Liver (tissue), 9 donors: ENCODE data around the gene GRB7. TPM values are rescaled to one million over a fixed set of nuclear protein-coding genes. Genes with fewer than 3 reads are reported as not detected.

ENCODE experiments used
- DNase-seq: peaks from one replicate; pipeline ENCODE4 v3.0.0-alpha.2; 2017; ENCODE audit warnings: low spot score
- H3K27ac ChIP-seq, 2 donors: one replicate each; pipeline ENCODE4 v1.7.0; 2013; ENCODE audit warnings: inconsistent platforms in 2 of 2, low read length in 2 of 2, control low read depth in 1 of 2, low read depth in 1 of 2, mild to moderate bottlenecking in 1 of 2
- H3K27me3 ChIP-seq, 4 donors: one replicate each; pipeline versions ENCODE4 v1.6.1 to v1.7.0; 2013; ENCODE audit warnings: low read length in 3 of 4, inconsistent platforms in 1 of 4, mild to moderate bottlenecking in 1 of 4, moderate library complexity in 1 of 4; ENCODE audit not compliant: control insufficient read depth in 4 of 4, insufficient read depth in 4 of 4
- H3K36me3 ChIP-seq, 4 donors: one replicate each; pipeline versions ENCODE4 v1.6.1 to v1.7.0; 2013; ENCODE audit warnings: low read length in 3 of 4, mild to moderate bottlenecking in 3 of 4, low read depth in 1 of 4, moderate library complexity in 1 of 4; ENCODE audit not compliant: control insufficient read depth in 4 of 4, insufficient read depth in 3 of 4
- H3K4me1 ChIP-seq, 4 donors: one replicate each; pipeline versions ENCODE4 v1.6.1 to v1.7.0; 2013; ENCODE audit warnings: low read length in 3 of 4, mild to moderate bottlenecking in 3 of 4, moderate library complexity in 1 of 4; ENCODE audit not compliant: control insufficient read depth in 4 of 4, insufficient read depth in 4 of 4
- H3K4me3 ChIP-seq, 3 donors: one replicate each; pipeline versions ENCODE4 v1.6.1 to v1.7.0; 2013; ENCODE audit warnings: low read length in 3 of 3, control low read depth in 1 of 3, low read depth in 1 of 3, mild to moderate bottlenecking in 1 of 3
- H3K9ac ChIP-seq, 2 donors: one replicate each; pipeline ENCODE4 v1.7.0; 2013; ENCODE audit warnings: low read length in 2 of 2, mild to moderate bottlenecking in 2 of 2, moderate library complexity in 2 of 2, control low read depth in 1 of 2, low read depth in 1 of 2
- H3K9me3 ChIP-seq, 4 donors: one replicate each; pipeline versions ENCODE4 v1.6.1 to v1.7.0; 2013; ENCODE audit warnings: low read length in 3 of 4; ENCODE audit not compliant: control insufficient read depth in 4 of 4
- EGR1 ChIP-seq, 2 donors: IDR thresholded peaks; 2 replicates each; pipeline ENCODE4 v1.6.1; 2016 to 2018; ENCODE audit warnings: antibody characterized with exemption in 2 of 2, low read depth in 2 of 2
- FOXA1 ChIP-seq: IDR thresholded peaks from 2 replicates; pipeline ENCODE4 v1.6.1; 2016; ENCODE audit warnings: antibody characterized with exemption
- FOXA2 ChIP-seq: IDR thresholded peaks from 2 replicates; pipeline ENCODE4 v1.6.1; 2016; ENCODE audit warnings: antibody characterized with exemption
- GABPA ChIP-seq, 2 donors: IDR thresholded peaks in 1 of 2; conservative IDR thresholded peaks in 1 of 2; 2 replicates each; pipeline ENCODE4 v1.6.1; 2016; ENCODE audit warnings: antibody characterized with exemption in 2 of 2, mild to moderate bottlenecking in 1 of 2, moderate library complexity in 1 of 2
- HNF4A ChIP-seq, 2 donors: conservative IDR thresholded peaks; 2 replicates each; pipeline ENCODE4 v1.6.1; 2016; ENCODE audit warnings: antibody characterized with exemption in 2 of 2, mild to moderate bottlenecking in 2 of 2
- HNF4G ChIP-seq: IDR thresholded peaks from 2 replicates; pipeline ENCODE4 v1.6.1; 2016; ENCODE audit warnings: antibody characterized with exemption
- JUND ChIP-seq, 2 donors: IDR thresholded peaks; 2 replicates each; pipeline ENCODE4 v1.6.1; 2016; ENCODE audit warnings: antibody characterized with exemption in 2 of 2
- NR2F2 ChIP-seq: IDR thresholded peaks from 2 replicates; pipeline ENCODE4 v1.6.1; 2016; ENCODE audit warnings: antibody characterized with exemption
- RAD21 ChIP-seq, 2 donors: IDR thresholded peaks; 2 replicates each; pipeline ENCODE4 v1.6.1; 2016; ENCODE audit warnings: antibody characterized with exemption in 2 of 2, mild to moderate bottlenecking in 2 of 2
- RXRA ChIP-seq, 2 donors: IDR thresholded peaks; 2 replicates each; pipeline ENCODE4 v1.6.1; 2017 to 2018; ENCODE audit warnings: antibody characterized with exemption in 2 of 2, mild to moderate bottlenecking in 1 of 2
- SP1 ChIP-seq: IDR thresholded peaks from 2 replicates; pipeline ENCODE4 v1.6.1; 2018; ENCODE audit warnings: antibody characterized with exemption, mild to moderate bottlenecking
- TAF1 ChIP-seq: conservative IDR thresholded peaks from 2 replicates; pipeline ENCODE4 v1.6.1; 2016; ENCODE audit warnings: antibody characterized with exemption, mild to moderate bottlenecking
- YY1 ChIP-seq: IDR thresholded peaks from 2 replicates; pipeline ENCODE4 v1.6.1; 2016; ENCODE audit warnings: antibody characterized with exemption, mild to moderate bottlenecking
- WGBS: extraction: QIAGEN DNeasy Blood & Tissue Kit; methylation state at CpG from one replicate; pipeline ENCODE4 v1.1.7; 2013; 5-methylcytosine and 5-hydroxymethylcytosine counted together
- polyA plus RNA-seq, 2 donors: library from polyadenylated mRNA; stranded (reverse) in 1 of 2; unstranded in 1 of 2; fragments of 200-250 nt in 1 of 2; fragments of >200 nt in 1 of 2; fragmentation: Nextera tagmentation in 1 of 2; extraction: Ambion mirVana in 1 of 2; gene quantifications; one replicate each; pipeline versions ENCODE4 v1.2.1 to v1.2.3, GENCODE V29; 2013 to 2015
- total RNA-seq, 2 donors: library from RNA; depleted of rRNA; stranded (reverse); fragments of >200 nt; gene quantifications; one replicate each; pipeline ENCODE4 v1.2.3, GENCODE V29; 2014
- TF ChIP-seq, protein P1 (sequence below): fragments of 150-350 bp; IDR thresholded peaks from 2 replicates; pipeline ENCODE4 v1.5.1; 2017; ENCODE audit warnings: improper control_type of control experiment, low read depth, low read length; ENCODE audit not compliant: missing input control
- TF ChIP-seq, protein P2 (sequence below): IDR thresholded peaks from 2 replicates; pipeline ENCODE4 v1.6.1; 2016; ENCODE audit warnings: antibody characterized with exemption
- TF ChIP-seq, protein P3 (sequence below): IDR thresholded peaks from 2 replicates; pipeline ENCODE4 v1.6.1; 2016; ENCODE audit warnings: antibody characterized with exemption
- TF ChIP-seq, protein P4 (sequence below): IDR thresholded peaks from 2 replicates; pipeline ENCODE4 v1.6.1; 2016; ENCODE audit warnings: antibody characterized with exemption, mild to moderate bottlenecking
- TF ChIP-seq, protein P5 (sequence below): IDR thresholded peaks from 2 replicates; pipeline ENCODE4 v1.6.1; 2016; ENCODE audit warnings: antibody characterized with exemption
- donor health status: healthy.
- donor health status: healthy.
- donor health status: healthy.
- donor health status: healthy.
- donor health status: healthy.

Gene GRB7
- total and polyA plus RNA-seq, 4 donors = 1.9 to 6.8 (median 2.5) TPM

DNA sequence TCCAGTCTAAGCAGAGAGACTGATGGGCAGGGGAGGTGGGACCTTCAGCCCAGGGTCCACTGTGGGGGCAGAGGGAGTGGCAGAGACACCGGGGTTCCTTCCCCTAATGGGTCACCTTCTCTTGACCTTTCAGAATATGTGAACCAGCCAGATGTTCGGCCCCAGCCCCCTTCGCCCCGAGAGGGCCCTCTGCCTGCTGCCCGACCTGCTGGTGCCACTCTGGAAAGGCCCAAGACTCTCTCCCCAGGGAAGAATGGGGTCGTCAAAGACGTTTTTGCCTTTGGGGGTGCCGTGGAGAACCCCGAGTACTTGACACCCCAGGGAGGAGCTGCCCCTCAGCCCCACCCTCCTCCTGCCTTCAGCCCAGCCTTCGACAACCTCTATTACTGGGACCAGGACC is 10.2 kb upstream of the GRB7 start:
- TF ChIP-seq, protein P1, sequence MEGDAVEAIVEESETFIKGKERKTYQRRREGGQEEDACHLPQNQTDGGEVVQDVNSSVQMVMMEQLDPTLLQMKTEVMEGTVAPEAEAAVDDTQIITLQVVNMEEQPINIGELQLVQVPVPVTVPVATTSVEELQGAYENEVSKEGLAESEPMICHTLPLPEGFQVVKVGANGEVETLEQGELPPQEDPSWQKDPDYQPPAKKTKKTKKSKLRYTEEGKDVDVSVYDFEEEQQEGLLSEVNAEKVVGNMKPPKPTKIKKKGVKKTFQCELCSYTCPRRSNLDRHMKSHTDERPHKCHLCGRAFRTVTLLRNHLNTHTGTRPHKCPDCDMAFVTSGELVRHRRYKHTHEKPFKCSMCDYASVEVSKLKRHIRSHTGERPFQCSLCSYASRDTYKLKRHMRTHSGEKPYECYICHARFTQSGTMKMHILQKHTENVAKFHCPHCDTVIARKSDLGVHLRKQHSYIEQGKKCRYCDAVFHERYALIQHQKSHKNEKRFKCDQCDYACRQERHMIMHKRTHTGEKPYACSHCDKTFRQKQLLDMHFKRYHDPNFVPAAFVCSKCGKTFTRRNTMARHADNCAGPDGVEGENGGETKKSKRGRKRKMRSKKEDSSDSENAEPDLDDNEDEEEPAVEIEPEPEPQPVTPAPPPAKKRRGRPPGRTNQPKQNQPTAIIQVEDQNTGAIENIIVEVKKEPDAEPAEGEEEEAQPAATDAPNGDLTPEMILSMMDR = no peak
- TF ChIP-seq RAD21 (IDR thresholded peaks at IDR 0.05) (no peak), HNF4G (no peak), FOXA2 (no peak), YY1 (no peak), EGR1 (IDR thresholded peaks at IDR 0.05; ENCODE audit: low read depth in 2 of 2) (no peak), NR2F2 (no peak), JUND (IDR thresholded peaks at IDR 0.05) (no peak), FOXA1 (no peak), HNF4A (conservative IDR thresholded peaks at IDR 0.05) (no peak), TAF1 (no peak), SP1 (no peak), GABPA (IDR thresholded peaks at IDR 0.05 in 1 of 2, conservative IDR thresholded peaks at IDR 0.05 in 1 of 2) (no peak), RXRA (IDR thresholded peaks at IDR 0.05) (no peak)
- TF ChIP-seq, protein P2, sequence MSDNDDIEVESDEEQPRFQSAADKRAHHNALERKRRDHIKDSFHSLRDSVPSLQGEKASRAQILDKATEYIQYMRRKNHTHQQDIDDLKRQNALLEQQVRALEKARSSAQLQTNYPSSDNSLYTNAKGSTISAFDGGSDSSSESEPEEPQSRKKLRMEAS = no peak
- TF ChIP-seq, protein P3, sequence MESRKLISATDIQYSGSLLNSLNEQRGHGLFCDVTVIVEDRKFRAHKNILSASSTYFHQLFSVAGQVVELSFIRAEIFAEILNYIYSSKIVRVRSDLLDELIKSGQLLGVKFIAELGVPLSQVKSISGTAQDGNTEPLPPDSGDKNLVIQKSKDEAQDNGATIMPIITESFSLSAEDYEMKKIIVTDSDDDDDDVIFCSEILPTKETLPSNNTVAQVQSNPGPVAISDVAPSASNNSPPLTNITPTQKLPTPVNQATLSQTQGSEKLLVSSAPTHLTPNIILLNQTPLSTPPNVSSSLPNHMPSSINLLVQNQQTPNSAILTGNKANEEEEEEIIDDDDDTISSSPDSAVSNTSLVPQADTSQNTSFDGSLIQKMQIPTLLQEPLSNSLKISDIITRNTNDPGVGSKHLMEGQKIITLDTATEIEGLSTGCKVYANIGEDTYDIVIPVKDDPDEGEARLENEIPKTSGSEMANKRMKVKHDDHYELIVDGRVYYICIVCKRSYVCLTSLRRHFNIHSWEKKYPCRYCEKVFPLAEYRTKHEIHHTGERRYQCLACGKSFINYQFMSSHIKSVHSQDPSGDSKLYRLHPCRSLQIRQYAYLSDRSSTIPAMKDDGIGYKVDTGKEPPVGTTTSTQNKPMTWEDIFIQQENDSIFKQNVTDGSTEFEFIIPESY = no peak
- TF ChIP-seq, protein P4, sequence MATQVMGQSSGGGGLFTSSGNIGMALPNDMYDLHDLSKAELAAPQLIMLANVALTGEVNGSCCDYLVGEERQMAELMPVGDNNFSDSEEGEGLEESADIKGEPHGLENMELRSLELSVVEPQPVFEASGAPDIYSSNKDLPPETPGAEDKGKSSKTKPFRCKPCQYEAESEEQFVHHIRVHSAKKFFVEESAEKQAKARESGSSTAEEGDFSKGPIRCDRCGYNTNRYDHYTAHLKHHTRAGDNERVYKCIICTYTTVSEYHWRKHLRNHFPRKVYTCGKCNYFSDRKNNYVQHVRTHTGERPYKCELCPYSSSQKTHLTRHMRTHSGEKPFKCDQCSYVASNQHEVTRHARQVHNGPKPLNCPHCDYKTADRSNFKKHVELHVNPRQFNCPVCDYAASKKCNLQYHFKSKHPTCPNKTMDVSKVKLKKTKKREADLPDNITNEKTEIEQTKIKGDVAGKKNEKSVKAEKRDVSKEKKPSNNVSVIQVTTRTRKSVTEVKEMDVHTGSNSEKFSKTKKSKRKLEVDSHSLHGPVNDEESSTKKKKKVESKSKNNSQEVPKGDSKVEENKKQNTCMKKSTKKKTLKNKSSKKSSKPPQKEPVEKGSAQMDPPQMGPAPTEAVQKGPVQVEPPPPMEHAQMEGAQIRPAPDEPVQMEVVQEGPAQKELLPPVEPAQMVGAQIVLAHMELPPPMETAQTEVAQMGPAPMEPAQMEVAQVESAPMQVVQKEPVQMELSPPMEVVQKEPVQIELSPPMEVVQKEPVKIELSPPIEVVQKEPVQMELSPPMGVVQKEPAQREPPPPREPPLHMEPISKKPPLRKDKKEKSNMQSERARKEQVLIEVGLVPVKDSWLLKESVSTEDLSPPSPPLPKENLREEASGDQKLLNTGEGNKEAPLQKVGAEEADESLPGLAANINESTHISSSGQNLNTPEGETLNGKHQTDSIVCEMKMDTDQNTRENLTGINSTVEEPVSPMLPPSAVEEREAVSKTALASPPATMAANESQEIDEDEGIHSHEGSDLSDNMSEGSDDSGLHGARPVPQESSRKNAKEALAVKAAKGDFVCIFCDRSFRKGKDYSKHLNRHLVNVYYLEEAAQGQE = no peak
- TF ChIP-seq, protein P5, sequence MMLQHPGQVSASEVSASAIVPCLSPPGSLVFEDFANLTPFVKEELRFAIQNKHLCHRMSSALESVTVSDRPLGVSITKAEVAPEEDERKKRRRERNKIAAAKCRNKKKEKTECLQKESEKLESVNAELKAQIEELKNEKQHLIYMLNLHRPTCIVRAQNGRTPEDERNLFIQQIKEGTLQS = no peak
- DNase-seq = no peak
- Histone ChIP-seq H3K9ac (no peak overlapping the region), H3K27ac (no peak overlapping the region), H3K27me3 (no peaks in the 10 kb centered on the region), H3K4me3 (no peak overlapping the region), H3K36me3 (peaks cover 5 to 38% (median 10%) of the 10 kb centered on the region in 4 donors), H3K9me3 (no peaks in the 10 kb centered on the region), H3K4me1 (peaks cover 5 to 20% (median 12%) of the 10 kb centered on the region in 4 donors)
- WGBS = 80% methylated on average over 10 of the region's 10 CpGs
